NB4 (cell line): ENCODE data around the gene TMEM233.

ENCODE experiments used
- MYC ChIP-seq: IDR thresholded peaks from 2 replicates; pipeline ENCODE4 v1.6.1; 2011; ENCODE audit warnings: low read depth, low read length
- POLR2A ChIP-seq: IDR thresholded peaks from 2 replicates; pipeline ENCODE4 v1.6.1; 2011; ENCODE audit warnings: mild to moderate bottlenecking; ENCODE audit not compliant: insufficient read length; ENCODE audit errors: extremely low read depth
- TF ChIP-seq, protein P1 (sequence below): IDR thresholded peaks from one replicate; pipeline ENCODE4 v1.5.1; 2012; ENCODE audit warnings: low read depth, low read length
- TF ChIP-seq, protein P2 (sequence below): IDR thresholded peaks from 2 replicates; pipeline ENCODE4 v1.6.1; 2011; ENCODE audit warnings: low read depth, low read length

DNA sequence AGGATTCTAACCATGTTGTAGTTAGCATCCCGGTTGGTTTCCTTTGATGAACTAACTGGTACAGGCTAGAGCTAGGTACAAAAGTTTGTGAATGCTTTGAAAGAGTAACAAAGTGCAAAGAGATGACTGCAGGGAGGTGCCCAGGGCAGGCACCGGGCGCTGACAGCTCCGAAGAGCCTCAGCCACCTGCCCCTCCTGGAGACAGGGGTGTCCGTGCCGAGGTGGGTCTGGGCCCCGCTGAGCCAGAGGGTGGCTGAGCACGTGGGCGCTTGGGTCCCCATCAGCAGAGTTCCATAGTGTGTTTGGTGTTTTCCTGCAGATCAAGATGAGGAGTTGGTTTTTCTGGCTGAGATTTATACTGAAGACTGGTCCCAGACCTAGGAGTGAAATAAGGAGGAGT, 94.3 kb downstream of the TMEM233 start:
- TF ChIP-seq, protein P1, sequence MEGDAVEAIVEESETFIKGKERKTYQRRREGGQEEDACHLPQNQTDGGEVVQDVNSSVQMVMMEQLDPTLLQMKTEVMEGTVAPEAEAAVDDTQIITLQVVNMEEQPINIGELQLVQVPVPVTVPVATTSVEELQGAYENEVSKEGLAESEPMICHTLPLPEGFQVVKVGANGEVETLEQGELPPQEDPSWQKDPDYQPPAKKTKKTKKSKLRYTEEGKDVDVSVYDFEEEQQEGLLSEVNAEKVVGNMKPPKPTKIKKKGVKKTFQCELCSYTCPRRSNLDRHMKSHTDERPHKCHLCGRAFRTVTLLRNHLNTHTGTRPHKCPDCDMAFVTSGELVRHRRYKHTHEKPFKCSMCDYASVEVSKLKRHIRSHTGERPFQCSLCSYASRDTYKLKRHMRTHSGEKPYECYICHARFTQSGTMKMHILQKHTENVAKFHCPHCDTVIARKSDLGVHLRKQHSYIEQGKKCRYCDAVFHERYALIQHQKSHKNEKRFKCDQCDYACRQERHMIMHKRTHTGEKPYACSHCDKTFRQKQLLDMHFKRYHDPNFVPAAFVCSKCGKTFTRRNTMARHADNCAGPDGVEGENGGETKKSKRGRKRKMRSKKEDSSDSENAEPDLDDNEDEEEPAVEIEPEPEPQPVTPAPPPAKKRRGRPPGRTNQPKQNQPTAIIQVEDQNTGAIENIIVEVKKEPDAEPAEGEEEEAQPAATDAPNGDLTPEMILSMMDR = no peak
- TF ChIP-seq POLR2A (no peak), MYC (no peak)
- TF ChIP-seq, protein P2, sequence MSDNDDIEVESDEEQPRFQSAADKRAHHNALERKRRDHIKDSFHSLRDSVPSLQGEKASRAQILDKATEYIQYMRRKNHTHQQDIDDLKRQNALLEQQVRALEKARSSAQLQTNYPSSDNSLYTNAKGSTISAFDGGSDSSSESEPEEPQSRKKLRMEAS = no peak
